ENCODE data around the gene DDOST. TPM values are rescaled to one million over a fixed set of nuclear protein-coding genes. Genes with fewer than 3 reads are reported as not detected.

Gene DDOST
- total RNA-seq, 1 donor from 2014 or later: 254 TPM

DNA sequence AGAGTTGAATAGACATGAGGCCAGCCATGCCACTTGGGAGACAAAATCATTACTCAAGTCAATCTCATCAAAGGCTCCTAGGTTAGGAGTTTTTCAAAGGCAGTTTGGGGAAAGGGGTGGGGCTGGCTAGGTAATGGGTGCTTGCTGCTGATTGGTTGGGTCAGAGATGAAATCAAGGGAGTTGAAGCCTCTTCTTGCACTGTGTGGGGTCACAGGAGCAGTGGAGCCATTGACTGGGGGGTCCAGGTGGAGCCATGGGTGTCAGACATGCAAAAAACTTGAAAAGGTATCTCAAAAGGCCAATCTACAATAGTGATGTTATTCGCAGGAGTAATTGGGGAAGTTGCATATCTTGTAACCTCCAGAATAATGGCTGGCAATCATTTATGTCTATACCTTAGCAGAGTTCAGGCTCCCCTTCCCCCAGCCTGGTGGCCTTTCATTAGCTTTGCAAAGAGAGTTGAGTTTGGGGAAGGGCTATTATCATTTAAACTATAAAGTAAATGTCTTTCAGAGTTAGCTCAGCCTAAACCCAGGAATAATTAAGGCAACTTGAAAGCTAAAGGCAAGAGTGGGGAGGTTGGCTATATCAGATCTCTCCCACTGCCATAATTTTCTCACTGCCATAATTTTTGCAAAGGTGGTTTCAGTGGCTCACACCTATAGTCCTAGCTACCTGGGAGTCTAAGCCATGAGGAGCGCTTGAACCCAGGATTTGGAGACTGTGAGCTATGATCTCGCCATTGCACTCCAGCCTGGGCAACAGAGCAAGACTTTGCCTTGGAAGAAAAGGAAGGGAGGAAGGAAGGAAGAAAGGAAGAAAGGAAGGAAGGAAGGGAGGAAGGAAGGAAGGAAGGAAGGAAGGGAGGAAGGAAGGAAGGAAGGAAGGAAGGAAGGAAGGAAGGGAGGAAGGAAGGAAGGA is 35.7 kb downstream of the DDOST start:
- TF ChIP-seq, protein P1, sequence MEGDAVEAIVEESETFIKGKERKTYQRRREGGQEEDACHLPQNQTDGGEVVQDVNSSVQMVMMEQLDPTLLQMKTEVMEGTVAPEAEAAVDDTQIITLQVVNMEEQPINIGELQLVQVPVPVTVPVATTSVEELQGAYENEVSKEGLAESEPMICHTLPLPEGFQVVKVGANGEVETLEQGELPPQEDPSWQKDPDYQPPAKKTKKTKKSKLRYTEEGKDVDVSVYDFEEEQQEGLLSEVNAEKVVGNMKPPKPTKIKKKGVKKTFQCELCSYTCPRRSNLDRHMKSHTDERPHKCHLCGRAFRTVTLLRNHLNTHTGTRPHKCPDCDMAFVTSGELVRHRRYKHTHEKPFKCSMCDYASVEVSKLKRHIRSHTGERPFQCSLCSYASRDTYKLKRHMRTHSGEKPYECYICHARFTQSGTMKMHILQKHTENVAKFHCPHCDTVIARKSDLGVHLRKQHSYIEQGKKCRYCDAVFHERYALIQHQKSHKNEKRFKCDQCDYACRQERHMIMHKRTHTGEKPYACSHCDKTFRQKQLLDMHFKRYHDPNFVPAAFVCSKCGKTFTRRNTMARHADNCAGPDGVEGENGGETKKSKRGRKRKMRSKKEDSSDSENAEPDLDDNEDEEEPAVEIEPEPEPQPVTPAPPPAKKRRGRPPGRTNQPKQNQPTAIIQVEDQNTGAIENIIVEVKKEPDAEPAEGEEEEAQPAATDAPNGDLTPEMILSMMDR (conservative IDR thresholded peaks at IDR 0.05): no peak
- peaks cover 22% of the 10 kb centered on the region for H3K27me3 Mint-ChIP-seq
- no peaks in the 10 kb centered on the region for H3K36me3 Mint-ChIP-seq
- no peaks in the 10 kb centered on the region for H3K9me3 Mint-ChIP-seq
- H3K27ac Mint-ChIP-seq: no peak overlapping the region
- H3K4me1 Mint-ChIP-seq (ENCODE audit: unreplicated experiment): no peaks in the 10 kb centered on the region
- H3K4me3 Mint-ChIP-seq: no peak overlapping the region
- no peak for DNase-seq (ENCODE audit: extremely low spot score, unreplicated experiment)

DNA sequence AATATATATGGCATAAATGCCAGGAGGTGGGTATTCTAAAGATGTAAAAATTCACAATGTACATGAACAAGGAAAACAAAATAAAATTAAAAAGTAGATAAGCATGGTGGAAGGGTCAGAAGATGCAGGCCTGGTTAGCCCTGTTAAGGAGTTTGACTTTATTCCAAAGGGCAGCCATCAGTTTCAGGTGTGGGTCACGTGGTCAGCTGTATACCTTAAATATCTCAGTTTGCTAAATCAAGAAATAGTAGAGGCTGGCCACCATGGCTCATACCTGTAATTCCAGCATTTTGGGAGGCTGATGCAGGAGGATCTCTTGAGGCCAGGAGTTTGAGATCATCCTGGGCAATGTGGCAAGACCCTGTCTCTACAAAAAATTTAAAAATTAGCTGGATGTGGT is 36.5 kb downstream of the DDOST start:
- H3K9me3 Mint-ChIP-seq: no peaks in the 10 kb centered on the region

DNA sequence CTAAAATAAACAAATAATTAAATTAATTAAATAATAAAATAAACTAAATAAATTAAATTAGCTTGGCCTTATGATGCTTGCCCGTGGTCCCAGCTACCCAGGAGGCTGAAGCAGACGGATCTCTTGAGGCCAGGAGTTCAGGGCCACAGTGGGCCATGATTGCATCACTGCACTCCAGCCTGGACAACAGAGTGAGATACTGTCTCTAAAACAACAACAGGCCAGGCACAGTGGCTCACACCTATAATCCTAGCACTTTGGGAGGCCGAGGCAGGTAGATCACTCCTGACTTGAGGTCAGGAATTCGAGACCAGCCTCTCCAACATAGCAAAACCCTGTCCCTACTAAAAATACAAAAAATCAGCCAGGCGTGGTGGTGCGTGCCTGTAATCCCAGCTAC is 40.2 kb downstream of the DDOST start:
- TF ChIP-seq, protein P1 (conservative IDR thresholded peaks at IDR 0.05): no peak
- peaks cover 11% of the 10 kb centered on the region for H3K4me1 Mint-ChIP-seq (ENCODE audit: unreplicated experiment)
- DNase-seq (ENCODE audit: extremely low spot score, unreplicated experiment): no peak
- H3K27me3 Mint-ChIP-seq: peaks cover 20% of the 10 kb centered on the region
- H3K27ac Mint-ChIP-seq: no peak overlapping the region
- no peaks in the 10 kb centered on the region for H3K9me3 Mint-ChIP-seq
- H3K36me3 Mint-ChIP-seq: no peaks in the 10 kb centered on the region
- no peak overlapping the region for H3K4me3 Mint-ChIP-seq

More for the DNA sequence above, 36.5 kb downstream of the DDOST start:
- peaks cover 25% of the 10 kb centered on the region for H3K27me3 Mint-ChIP-seq
- no peaks in the 10 kb centered on the region for H3K36me3 Mint-ChIP-seq
- no peak for DNase-seq (ENCODE audit: extremely low spot score, unreplicated experiment)
- no peaks in the 10 kb centered on the region for H3K4me1 Mint-ChIP-seq (ENCODE audit: unreplicated experiment)
- TF ChIP-seq, protein P1 (conservative IDR thresholded peaks at IDR 0.05): no peak
- no peak overlapping the region for H3K4me3 Mint-ChIP-seq
- H3K27ac Mint-ChIP-seq: no peak overlapping the region

DNA sequence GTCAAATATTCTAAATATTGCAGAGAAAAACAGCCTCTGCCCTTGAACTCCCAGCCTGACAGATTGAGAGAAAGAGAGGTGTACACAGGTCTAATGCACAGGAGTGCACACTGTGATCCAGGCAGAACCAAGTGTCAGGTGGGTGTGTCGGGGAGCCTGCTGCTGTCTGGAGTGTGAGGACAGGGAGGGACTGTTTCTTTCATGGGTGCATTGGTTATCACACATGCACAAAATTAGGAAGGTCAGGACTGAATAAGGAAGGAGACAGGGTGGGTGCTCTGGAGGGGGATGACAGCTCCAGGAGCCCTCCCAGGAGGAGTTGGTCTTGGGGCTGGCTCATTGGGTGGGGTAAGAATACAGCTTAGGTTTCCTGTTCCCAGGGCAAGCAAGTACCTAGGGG is 41.2 kb downstream of the DDOST start:
- H3K9me3 Mint-ChIP-seq: no peaks in the 10 kb centered on the region
- peaks cover 14% of the 10 kb centered on the region for H3K27me3 Mint-ChIP-seq
- DNase-seq (ENCODE audit: extremely low spot score, unreplicated experiment): no peak
- peaks cover 12% of the 10 kb centered on the region for H3K4me1 Mint-ChIP-seq (ENCODE audit: unreplicated experiment)
- H3K4me3 Mint-ChIP-seq: no peak overlapping the region
- H3K27ac Mint-ChIP-seq: no peak overlapping the region
- TF ChIP-seq, protein P1 (conservative IDR thresholded peaks at IDR 0.05): no peak
- no peaks in the 10 kb centered on the region for H3K36me3 Mint-ChIP-seq

DNA sequence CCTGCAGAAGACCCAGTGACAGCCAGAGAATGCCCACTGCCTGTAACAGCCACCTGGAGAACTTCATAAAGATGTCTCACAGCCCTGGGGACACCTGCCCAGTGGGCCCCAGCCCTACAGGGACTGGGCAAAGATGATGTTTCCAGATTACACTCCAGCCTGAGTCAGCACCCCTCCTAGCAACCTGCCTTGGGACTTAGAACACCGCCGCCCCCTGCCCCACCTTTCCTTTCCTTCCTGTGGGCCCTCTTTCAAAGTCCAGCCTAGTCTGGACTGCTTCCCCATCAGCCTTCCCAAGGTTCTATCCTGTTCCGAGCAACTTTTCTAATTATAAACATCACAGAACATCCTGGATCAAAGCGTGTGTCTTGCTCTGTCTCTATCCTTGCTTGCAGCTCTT is 42.6 kb downstream of the DDOST start:
- Mint-ChIP-seq H3K27ac (no peak overlapping the region), H3K4me1 (ENCODE audit: unreplicated experiment) (peaks cover 17% of the 10 kb centered on the region), H3K4me3 (no peak overlapping the region), H3K36me3 (no peaks in the 10 kb centered on the region), H3K9me3 (no peaks in the 10 kb centered on the region), H3K27me3 (peaks cover 13% of the 10 kb centered on the region)
- no peak for DNase-seq (ENCODE audit: extremely low spot score, unreplicated experiment)
- TF ChIP-seq, protein P1 (conservative IDR thresholded peaks at IDR 0.05): no peak
